Measurements from ENCODE around the gene ITGB8.

The ITGB8 gene

GRCh38 chr7:20290505-20291111, 40.1 kb upstream of the ITGB8 start:
- DNase-seq (ENCODE audit: low spot score), result no peak
- no peak for TF ChIP-seq CTCF (IDR thresholded peaks at IDR 0.05; ENCODE audit: extremely low read depth, missing control alignments)

GRCh38 chr7:20293336-20293735, 37.4 kb upstream of the ITGB8 start:
- DNase-seq (ENCODE audit: low spot score), result no peak
- no peak for TF ChIP-seq CTCF (IDR thresholded peaks at IDR 0.05; ENCODE audit: extremely low read depth, missing control alignments)

GRCh38 chr7:20296444-20296843, 34.3 kb upstream of the ITGB8 start:
- DNase-seq (ENCODE audit: low spot score), result no peak

GRCh38 chr7:20296901-20297300, 33.8 kb upstream of the ITGB8 start:
- DNase-seq (ENCODE audit: low spot score), result no peak

More at GRCh38 chr7:20296444-20296843, 34.3 kb upstream of the ITGB8 start:
- no peak for TF ChIP-seq CTCF (IDR thresholded peaks at IDR 0.05; ENCODE audit: extremely low read depth, missing control alignments)

GRCh38 chr7:20298486-20298901, 32.2 kb upstream of the ITGB8 start:
- no peak for TF ChIP-seq CTCF (IDR thresholded peaks at IDR 0.05; ENCODE audit: extremely low read depth, missing control alignments)
- peak; percentile 16 for DNase-seq (ENCODE audit: low spot score)

More at GRCh38 chr7:20296901-20297300, 33.8 kb upstream of the ITGB8 start:
- no peak for TF ChIP-seq CTCF (IDR thresholded peaks at IDR 0.05; ENCODE audit: extremely low read depth, missing control alignments)

- no peak for DNase-seq (ENCODE audit: low spot score)
- no peak for TF ChIP-seq CTCF (IDR thresholded peaks at IDR 0.05; ENCODE audit: extremely low read depth, missing control alignments)
Measured at GRCh38 chr7:20299145-20299544, 31.6 kb upstream of the ITGB8 start.

GRCh38 chr7:20299647-20300312, 30.9 kb upstream of the ITGB8 start:
- TF ChIP-seq CTCF (IDR thresholded peaks at IDR 0.05; ENCODE audit: extremely low read depth, missing control alignments), result no peak
- no peak for DNase-seq (ENCODE audit: low spot score)

All from GM20000 (cell line).